ENCODE results near the gene TMEM273.
"Not testable (repeated sequence)": the region's sequence is repeated elsewhere in the genome, so short reads cannot be mapped to it uniquely, and the experiment has no call there.

TMEM273 gene

DNA sequence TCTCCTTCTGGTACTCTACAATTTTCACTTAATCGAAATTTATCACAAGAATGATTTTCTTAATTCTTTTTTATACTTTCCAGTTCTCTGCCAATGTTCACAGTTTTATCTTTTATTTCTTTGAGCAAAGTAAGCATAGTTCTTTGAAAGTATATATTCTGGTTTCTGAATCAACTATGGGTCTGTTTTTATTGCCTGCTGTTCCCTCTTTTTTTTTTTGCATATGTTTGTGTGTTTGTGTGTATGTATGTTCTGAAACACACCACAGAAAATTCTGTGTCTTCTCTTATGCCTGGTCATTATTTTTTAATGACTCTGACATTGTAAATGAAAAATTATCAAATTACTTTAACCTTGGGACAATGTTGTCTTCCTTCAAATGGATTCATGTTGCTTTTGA, 15.9 kb upstream of the TMEM273 start:
- no peak for DNase-seq

DNA sequence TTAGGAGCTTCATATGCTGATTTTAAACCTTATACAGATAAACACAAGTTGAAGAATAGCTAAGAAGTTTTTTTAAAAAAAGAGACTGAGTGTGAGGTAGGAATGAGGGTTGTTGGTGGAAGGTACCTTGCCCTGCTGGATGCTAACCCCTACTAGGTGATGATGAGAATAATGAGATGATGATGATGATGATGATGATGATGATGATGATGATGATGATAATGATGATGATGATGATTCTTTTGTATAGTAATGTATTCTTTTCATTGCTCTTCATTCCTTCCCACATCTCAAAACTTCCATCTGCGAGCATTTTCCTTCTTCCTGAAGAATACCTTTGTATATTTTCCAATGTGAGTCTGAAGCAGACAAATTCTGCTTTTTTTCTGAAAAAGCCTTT, 14.1 kb upstream of the TMEM273 start:
- no peak for DNase-seq

DNA sequence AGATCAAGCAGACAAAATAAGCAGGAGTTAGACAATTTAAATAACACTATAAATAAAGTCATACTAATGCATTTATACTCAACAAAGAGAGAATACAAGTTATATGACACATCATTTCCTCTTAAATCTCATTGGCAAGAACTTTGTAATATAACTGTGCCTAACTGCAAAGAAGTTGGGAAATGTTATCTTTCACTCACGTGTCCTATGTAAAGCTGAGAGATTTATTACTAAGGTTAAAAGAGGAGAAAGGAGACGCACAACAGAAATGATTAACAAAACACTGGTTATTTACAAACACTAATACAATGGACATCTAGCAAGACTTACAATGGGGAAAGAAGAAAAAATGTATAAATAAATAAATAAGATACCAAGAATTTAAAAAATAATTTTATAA, 12.7 kb upstream of the TMEM273 start:
- no peak for DNase-seq

DNA sequence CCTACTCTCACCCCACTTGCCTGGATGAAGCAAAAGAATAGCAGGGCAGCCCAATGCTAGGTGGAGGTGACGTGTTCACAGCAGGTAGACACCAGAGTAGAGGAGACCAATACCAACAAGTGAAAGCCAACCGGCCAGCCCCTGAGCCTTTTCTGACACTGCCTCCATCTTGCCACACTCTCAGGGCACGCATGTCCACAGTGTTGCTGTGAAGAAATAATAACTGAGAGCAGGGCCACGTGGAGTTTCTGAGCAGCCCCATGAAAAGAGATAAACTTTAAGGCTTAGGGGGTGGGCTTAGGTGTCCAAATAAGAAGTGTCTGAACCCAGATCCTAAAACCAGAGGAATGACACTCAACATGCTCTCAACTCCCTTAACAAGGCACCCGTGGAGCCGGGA, 9.0 kb upstream of the TMEM273 start:
- DNase-seq, result no peak

DNA sequence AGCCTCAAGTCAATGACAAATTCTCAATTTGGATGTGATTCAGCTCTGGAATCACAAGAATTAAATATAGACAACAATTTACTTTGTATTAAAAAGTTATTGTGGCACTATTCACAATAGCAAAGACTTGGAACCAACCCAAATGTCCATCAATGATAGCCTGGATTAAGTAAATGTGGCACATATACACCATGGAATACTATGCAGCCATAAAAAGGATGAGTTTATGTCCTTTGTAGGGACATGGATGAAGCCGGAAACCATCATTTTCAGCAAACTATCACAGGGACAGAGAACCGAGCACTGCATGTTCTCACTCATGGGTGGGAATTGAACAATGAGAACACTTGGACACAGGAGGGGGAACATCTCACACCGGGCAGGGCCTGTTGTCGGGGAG, 7.7 kb upstream of the TMEM273 start:
- DNase-seq, result not testable (repeated sequence)

DNA sequence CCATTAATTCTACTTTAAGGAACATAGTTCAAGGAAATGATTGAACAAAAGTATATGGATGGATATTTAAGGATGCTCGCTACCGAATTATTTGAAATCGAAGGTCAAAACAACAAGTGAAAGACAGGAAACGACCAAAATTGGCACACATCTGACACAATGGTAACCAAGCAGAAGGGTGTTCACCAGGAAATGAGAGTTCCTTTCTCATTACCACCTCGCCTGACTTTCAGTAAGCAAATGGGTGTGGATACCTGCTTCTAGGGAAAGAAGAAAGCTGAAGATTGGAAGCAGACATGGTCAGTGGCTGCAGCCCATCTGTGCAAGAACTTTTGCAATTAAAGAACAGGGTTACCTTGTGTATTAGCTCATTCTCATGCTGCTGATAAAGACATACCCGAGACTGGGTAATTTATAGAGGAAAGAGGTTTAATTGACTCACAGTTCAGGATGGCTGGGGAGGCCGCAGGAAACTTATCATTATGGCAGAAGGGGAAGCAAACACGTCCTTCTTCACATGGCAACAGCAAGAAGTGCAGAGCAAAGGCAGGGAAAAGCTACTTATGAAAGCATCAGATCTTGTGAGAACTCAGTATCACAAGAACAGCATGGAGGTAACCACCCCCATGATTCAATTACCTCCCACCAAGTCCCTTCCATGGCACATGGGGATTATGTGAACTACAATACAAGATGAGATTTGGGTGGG, 6.2 kb upstream of the TMEM273 start:
- no peak for DNase-seq

DNA sequence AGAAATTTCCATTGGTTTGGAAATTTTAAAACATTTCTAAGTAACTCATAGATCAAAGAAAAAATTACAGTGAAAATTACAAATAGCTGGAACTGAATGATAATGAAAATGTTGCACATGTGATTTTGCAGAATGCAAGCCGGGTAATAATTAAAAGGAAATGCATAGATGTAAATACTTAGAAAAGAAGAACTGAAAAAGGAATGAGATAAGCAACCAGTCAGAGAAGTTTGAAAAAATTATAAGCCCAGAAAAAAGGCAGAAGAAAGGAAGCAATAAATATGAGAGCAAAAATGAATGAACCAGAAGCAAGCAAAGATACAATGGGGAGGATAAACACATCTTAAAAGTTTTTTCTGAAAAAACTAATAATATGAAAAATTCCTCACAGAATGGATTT, 3.2 kb upstream of the TMEM273 start:
- no peak for DNase-seq

DNA sequence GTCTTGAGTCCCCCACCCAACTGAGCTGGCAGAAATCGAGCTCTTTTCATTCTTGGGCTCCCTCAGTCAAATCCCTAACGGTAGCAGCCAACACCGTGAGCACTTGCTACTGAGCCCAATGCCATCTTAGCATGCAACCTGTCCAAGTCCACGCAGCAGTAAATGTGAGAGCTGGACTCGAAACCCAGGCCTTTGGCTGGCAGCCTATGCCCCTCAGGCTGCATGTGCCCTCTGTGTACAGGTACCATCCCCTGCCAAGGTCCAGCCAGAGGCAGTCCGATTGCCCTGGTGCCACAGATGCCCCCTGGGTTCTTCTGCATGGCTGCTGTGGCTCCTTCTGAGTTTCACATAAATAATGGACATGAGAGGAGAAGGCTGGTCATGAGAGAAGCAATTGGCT, 1.2 kb upstream of the TMEM273 start:
- no peak for DNase-seq

DNA sequence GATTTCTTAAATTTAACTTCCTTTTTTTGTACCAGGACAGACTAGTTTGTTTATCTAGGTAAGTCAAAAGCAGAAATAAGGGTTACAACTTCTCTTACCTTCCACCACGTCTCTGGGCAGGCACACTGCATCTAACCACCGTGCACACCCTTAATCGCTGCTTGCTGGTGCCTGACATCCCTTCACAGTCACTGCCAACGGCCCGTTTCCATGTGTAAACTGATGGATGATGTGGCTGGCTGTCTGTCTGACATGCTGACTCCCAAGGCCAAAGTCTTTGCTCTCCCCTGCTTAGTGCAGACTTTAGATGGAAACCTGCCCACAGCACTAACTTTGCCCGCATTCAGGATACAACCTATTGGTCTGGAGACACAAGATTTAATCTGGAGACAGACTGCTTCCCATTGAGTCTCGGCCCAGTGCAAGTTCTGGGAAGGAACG, 1.1 kb downstream of the TMEM273 start:
- DNase-seq, result no peak

DNA sequence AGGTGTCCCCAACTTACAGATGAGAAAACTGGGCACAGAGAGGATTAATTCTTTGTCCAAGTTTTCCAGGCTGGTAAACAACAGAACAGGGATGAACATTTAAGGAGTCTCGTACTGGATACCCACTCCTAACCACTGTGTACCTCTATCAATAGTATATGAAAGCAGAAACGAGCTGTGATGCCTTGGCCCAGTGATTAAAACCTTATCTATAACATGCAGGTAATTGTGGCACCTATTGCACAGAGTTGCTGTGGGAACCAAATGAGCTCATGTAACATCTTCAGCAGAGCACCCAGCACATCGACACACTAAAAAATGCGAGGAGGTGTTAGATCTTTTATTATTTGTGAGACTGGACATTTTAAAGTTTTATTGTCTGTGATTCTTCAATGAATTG, 1.6 kb downstream of the TMEM273 start:
- DNase-seq, result no peak

DNA sequence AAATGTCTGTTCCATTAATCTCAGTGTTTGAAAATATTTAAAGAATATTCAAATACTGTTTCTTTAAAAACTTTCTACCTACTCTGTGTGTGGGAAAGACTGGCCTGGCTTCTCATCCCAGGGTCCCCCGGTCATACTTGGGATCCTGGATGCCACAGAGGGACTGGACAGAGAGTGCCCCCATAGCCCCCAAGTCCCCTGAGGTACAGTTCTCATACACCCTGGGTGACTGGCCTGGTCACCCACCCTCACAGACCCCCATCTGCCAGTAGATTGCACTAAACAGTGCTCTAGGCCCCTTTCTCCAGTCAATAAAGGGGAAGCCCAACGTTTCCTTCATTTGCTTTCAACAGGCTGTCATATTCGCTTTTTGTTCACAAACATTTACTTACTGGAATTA, 3.0 kb downstream of the TMEM273 start:
- no peak for DNase-seq

DNA sequence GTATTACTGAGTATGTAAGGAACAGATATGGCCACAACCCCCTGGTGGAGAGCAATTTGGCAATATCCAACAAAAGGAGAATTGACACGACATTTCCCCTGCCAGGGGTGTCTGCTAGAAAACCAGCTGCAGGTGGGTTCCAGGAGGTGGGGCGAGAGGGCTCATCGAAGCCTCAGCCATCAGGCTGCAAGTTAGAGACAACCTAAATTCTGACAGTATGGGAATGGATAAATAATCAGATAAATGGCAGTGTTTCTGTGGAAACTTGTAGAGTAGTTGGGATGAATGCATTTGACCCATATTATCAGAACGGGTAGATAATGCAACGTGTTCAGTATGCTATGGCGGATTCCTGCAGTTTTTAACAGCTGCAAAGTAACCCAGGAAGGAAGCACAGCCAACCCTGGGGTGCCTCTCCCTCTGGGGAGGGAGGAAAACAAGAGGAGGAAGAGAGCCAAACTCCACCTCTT, 3.5 kb downstream of the TMEM273 start:
- DNase-seq, result no peak

DNA sequence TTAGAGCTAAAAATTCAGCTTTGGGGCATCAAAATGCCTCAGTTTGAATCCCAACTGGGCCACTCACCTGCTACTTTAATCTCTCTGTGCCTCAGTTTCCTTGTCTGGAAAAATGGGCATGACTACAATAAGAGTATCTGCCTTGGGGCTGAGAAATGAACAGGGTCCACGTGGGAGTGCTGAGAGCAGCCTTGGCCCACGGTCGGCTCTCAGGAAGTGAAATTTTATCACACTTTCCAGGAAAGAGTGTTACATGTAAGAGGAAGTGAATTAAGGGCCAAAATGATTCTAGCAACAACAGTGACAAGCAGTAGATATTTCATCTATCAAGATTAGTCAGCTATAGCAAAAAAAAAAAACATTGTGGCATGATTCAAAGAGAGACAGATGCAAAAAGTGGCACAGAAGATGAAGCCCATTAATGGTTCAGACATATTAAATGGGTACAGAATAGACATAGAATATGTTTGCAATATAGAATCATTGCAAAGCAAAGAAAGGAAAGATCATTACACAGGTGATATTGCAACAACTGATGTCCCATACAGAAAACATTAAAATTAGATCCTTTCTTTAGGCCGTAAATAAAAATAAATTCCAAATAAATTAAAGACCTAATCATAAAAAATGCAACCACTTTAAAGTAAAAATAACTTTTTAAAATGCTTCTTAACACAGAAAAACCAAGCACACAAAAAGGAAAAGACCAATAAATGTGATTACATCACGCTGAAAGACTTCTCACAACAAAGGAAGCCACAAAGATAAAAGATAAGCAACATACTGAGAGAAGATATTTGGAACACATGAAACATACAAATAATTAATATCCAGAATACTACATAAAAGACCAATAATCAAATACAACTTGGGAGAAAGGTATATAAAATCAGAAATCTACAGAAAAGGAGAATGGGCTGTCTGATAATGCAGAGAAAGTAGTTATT, 4.3 kb downstream of the TMEM273 start:
- no peak for DNase-seq

DNA sequence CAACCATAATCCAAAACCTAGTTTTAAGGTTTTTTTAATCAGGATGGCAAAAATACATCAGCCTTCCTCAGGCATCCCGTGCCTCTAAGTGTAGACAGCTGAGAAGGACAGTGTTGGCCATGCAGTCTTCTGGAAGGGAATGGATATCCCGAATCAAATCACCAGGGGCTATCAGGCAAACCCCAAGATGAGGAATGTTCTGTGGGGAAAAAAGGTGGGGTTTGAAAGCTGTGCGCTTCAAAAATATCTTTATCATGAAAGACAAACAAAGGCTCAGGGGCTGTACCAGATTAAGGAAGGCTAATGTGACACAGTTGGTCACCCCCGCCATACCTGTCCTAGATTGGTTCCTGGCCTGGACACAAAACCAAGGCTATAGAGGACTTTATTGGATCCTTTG, 5.4 kb downstream of the TMEM273 start:
- no peak for DNase-seq

DNA sequence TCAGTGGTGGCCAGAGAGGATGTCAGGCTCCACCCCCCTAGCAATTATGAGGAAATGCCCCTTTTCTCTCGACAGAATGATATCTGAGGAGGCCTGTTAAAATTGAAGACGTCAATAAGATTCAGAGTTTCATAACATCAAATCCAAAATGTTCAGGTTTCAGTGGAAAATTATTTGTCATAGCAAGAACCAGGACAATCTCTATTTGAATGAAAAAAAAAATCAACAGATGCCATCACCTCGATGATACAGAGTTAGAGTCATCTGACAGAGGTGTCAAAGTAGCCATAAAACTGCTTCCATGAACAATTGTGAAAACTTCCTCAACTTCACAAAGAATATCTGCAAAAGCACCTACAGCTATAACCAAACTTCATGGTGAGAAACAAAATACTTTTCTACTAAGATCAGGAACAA, 7.7 kb downstream of the TMEM273 start:
- DNase-seq, result no peak

DNA sequence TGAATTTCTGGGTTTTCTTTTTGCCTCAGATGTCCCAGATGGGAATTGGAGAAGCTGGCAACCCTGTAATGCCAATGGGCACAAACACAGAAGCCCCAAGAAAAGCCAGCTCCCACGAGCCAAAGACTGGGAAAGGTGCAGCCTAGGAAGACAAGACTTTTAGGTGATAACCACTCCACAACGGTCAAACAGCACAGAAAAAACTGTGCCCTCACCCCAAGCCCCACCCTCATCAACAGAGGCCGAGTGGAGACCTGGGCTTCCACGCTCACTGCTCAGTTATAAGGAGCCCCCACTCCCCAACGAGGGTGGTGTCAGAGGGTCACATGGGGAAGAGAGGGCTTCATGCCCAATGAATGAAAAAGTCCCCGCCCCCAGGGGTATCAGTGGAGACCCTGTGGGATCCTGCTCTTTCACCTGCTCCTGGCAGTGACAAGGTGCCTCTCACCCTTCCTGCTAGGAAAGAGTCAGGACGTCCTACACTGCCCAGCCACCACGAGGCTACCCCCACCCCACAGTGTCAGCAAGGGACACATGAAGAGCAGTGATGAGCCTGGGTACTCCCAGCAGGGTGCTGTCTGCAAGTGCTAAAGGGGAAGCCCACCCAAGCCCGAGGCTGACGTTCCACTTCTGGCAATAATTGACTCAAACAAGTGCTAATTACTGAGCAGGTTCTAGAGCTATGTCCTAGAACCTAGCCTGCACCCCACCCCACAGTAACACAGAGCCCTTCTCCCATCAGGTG, 8.3 kb downstream of the TMEM273 start:
- no peak for DNase-seq

DNA sequence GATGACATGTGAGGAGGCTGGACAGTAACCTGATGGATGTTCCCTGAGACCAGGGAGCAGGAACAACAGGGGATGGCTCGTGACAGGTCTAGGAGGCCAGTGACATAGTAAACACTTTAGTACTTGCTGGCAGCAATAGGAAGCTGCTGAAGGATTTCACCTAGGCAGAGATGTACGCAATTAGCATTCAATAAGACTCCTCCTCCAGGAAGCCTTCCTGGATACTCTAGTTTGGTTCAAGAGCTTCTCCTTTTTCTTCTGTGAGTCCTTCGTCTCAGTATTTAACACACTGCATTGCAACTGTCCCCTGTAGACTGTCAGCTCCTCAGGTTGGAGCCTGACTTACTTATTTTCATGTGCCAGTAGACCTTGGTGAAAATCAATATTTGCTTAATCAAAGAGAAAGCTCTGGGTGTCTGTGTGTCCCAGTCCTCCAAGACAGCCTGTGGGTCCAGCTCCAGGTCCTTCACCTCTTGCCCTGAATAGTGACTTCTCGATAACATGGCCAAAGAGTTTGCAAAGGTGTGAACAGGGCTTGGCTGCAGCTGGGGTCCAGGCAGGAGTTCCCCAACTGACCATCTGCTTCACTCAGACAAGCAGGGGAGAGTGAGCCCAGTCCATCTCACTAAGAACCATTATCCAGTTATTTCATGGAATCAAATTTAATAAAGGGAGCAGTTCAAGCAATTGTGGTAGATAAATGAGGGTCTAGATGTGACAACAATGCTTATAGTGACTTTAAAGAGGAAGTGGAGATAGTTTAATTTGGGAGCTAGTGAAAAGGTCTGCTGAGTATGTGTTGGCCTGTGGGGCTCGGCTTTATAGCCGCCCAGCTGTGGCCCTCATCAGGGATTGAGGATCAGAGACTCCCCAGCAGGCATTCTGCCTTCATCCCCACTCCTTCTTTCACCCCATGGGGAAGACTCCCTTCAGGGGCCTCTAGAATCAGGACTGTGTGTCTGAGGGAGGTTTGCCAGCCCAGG, 9.4 kb downstream of the TMEM273 start:
- DNase-seq, result no peak

DNA sequence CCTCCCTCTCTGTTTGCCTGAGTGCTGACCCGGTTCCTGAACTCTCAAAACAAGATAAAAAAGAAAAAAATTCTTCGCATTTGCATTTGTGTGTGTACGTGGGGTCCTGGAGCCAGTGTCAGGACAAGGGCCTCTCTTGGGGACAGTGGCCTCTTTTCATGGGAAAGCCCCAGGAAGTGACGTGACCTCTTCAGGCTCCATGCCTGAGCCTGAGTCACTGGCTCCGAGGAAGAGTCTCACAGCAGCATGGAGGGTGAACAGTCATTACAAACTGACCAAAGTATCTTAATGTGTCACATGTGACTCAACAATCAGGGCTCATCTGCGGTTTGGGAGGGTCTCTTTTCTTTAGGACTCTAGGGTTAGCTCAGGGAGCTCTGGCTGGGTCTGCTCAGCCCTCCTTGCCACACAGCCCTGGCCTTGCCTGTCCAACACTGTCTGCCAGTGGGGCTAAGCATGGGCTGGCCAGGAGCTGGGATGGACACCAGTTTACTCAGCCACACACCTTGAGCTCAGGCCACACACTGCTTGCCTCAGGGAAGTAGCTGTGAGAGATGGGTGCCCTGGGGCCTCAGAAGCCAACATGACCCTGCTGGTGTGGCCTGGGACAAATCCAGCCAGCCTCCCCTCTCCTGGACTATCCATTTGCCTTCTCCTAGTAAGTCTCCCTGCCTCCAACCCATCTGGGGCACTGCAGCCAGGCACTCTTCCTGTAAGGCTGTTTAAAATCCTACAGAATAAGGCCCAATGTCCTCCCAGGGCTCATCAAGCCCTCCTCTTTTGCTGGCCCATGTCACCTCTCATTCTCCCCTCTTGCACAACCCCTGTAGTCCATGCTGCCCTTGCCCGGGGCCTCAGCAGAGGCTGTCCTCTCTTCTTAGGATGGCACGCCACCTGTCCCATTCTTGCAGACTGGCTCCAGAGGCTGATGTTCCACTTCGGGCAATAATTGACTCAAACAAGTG, 10.5 kb downstream of the TMEM273 start:
- DNase-seq, result no peak

DNA sequence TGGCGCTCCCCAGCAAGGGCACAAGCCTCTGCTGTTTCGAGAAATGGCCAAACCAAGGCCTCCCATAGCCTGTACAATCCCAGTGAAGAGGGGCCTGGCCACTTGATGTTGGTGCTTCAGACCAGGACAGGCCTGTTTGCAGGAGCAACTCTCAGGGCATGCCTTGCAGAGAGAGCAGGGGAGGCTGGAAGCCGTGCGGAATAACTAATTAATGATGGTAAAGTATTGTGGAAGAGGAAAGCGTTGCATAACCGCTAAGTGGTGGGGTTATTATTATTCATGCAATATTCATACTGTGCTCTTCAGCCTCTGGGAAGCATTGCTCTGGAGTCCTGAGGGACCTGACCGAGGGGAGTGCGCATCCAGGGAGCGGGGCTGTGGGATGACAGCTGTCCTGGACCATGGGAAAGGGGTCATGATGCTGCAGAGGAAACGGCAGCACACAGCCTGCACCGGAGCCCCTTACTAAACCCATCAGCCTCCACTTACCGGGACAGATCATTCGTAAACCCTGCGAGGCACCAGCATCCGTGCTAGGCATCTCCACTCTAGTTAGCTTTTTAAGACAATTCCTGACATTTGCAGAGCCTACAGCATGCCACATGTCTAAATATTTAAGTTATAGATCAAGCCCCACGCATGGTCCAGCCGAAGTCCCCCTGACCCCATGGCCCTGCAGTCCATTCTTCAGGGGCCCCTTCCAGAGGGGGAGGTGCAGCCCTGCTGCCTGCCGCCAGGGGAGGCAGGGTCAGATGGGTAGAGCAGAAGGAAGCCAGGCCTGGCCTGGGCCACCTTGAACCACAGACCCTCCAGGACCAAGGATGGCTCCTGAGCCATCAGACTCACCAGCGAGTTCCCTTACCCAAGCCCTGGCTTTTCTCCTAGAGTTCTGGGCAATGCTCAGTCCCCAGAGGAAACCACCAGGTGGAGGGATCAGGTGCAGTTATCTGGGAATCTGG, 11.6 kb downstream of the TMEM273 start:
- DNase-seq, result no peak
